GM12874 (cell line): Measurements from ENCODE around the gene TMEM117.

Experiments
- TF ChIP-seq, protein P1 (sequence below): IDR thresholded peaks from 2 replicates; pipeline ENCODE4 v1.5.1; 2011; ENCODE audit warnings: low read depth, mild to moderate bottlenecking, control low read depth, low read length, moderate library complexity; ENCODE audit not compliant: insufficient read depth

TMEM117 gene

DNA sequence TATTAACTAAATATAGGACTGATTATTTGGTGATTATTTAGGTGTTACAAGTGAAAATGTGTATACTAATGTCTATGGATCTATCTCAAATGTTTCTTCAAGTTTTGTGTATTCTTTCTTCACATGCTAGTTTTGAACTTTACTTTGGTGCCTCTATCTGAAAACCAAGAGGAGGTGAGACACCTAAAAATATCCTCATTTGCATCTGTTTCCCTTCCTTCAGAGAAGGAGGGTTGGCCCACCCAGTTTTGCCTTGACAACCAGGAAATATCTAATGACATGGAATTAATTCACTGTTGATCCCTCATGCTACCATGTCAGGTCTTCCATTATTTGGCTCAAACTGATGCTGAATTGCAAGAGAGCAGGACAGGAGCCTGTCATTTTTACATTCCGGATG lies 539.8 kb downstream of the TMEM117 start:
- TF ChIP-seq, protein P1, sequence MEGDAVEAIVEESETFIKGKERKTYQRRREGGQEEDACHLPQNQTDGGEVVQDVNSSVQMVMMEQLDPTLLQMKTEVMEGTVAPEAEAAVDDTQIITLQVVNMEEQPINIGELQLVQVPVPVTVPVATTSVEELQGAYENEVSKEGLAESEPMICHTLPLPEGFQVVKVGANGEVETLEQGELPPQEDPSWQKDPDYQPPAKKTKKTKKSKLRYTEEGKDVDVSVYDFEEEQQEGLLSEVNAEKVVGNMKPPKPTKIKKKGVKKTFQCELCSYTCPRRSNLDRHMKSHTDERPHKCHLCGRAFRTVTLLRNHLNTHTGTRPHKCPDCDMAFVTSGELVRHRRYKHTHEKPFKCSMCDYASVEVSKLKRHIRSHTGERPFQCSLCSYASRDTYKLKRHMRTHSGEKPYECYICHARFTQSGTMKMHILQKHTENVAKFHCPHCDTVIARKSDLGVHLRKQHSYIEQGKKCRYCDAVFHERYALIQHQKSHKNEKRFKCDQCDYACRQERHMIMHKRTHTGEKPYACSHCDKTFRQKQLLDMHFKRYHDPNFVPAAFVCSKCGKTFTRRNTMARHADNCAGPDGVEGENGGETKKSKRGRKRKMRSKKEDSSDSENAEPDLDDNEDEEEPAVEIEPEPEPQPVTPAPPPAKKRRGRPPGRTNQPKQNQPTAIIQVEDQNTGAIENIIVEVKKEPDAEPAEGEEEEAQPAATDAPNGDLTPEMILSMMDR, result no peak

DNA sequence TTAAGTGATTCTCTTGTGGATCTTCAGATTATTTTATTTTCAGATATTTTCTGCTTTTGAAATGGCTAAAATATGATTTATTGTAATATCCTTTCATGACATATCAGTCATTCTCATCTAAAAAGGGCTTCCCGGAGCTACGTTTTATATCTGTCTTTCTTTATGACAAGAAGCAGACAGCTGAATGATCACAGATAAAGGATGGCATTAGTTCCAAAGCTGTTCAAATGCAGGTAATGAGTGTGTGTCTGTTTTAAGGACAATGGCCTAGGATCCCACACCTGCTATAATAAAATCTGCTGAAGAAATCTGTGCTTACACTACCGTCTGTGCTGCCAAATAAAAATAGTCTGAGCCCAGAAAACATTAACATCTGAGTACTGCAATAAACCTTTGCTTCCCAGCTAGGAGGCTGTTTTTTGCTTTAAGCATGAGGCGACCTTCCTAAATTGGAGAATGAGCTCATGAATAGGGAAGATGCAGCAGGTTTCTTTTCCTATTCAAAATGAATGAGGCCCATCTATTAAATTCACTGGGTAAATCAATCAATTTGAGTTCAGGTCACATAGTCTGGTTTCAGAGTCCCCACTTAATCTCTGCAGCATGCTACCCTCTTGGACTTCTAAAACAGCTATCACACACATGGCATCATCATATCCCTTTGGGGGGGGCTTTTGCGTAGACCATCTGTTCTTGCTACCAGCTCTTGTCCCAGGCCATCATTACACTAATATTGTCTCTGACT lies 541.7 kb downstream of the TMEM117 start:
- TF ChIP-seq, protein P1, result no peak

DNA sequence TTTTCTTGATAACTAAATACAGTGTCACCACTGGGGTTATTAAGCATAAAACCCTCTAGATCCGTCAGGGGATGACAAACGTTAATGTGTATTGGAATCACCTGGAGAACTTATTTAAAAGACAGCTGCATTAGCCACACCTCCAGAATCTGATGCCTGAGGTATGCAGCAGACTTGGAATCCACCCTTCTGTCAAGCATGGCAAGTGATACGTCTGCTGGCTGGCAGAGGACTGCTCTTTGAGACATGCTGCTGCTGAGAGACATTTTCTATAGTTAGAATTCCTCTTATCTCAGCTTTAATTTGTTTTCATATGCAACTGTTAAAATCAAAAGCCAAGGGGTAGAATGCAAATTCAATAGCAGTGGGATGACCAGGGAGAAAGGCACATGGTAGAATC lies 544.0 kb downstream of the TMEM117 start:
- TF ChIP-seq, protein P1, result no peak

DNA sequence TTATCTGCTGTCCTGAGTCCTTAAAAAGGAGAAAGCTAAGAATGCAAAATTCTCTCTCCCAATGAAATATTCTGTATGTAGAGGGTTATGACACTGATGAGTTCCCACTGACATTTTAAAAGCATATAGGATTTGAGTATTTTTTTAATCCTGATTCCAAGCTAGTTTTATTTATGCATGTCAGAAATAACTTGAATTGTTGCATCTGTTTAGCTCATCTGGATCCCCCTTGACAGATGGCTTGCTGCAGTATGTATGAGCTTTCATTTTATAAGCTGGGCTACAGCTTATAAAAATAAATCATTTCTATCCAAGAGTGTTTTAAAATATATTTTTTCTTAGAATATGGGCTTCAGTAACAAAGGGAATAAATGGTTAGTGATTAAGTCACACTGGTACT lies 545.0 kb downstream of the TMEM117 start:
- TF ChIP-seq, protein P1, result no peak

DNA sequence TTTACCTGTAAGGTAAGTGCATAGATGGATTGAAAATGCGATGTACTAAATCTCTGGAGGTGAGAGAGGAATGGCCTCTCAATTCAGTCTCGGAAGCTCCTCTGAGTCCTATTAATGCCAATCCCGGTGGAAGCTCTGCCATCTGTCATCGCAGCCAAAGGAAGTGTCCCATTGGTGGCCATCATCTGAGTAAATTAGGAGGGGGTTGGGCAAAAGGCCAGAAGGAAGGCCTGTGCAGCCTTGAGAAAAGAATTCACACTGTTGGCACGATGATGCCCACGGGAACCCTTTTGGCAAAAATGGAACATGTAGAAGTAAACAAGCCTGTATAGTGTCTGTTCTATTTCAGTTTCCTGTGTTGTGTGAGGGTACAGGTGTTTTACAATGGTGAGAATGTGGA lies 545.5 kb downstream of the TMEM117 start:
- TF ChIP-seq, protein P1, result no peak

DNA sequence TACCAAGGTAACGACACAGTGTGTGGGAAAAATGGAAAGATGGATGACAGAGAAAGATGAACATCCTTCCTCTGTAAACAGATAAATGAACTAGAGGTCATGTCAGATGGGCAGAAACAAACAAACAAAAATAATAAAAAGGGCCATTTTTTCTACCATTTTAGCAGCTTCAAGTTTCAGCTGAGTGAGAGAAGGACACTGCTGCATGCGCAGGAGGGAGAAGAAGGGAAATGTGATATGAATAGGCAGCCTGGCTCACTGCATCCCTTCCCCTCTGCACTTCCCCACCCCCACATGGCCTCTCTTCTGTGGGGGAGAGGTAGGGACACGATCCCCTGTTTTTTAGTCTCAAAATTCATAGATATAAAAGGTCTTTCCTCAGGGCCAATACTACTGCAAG lies 548.3 kb downstream of the TMEM117 start:
- TF ChIP-seq, protein P1, result no peak

DNA sequence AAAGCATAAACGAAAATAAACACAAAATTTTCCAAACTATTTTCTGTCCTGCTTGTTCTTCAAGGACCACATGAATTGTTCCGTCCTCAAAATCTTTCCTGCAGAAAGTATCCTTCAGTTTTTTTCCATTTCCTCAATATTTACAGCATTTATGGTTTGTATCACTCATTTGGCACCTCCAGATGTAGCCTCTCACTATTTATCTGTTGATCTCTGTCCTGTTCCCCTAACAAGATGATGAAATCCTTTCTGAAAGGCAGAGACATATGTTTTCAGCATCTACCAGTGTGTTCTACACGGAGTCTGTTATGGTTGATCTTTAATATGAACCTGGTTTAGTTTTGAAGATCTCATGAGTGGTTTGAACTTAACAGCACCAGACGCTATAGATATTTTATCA lies 550.1 kb downstream of the TMEM117 start:
- TF ChIP-seq, protein P1, result no peak

DNA sequence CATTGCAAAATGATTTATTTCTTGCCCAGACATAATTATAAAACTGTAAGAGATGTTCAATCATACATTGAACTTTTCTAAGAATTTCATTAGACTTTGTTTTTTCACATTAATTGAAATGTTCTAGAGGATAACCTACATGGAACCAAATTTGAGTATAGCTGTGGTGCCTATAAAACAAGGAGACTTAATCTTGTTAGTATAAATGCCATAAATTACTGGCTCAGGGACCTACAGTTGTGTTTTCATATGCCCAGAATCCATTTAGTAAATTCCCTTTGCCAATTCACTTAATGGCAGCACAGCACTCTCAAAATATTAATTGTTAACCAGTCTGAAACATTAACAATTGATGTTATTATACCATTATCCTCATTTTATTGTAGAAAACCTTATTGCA lies 551.7 kb downstream of the TMEM117 start:
- TF ChIP-seq, protein P1, result no peak
